Activated T-helper 2 cell treated with anti-CD3 and anti-CD28 coated beads, Interferon-gamma antibody, Interleukin-2, Interleukin-4, amounts not matched to agents 10 μg/mL and 5 μg/mL and 100 μg/mL, durations not matched to agents 14 hours and 24 hours and 36 hours (primary cell): Measurements from ENCODE around the gene PSMD1. TPM values are rescaled to one million over a fixed set of nuclear protein-coding genes. Genes with fewer than 3 reads are reported as not detected.
"Not testable (repeated sequence)": the region's sequence is repeated elsewhere in the genome, so short reads cannot be mapped to it uniquely, and the experiment has no call there.

Source experiments
- DNase-seq: peaks from one replicate; pipeline ENCODE4 v3.0.0; 2021; ENCODE audit warnings: low spot score
- H3K27ac Mint-ChIP-seq: one replicate; pipeline ENCODE4 v1.8.0; 2021; ENCODE audit warnings: mixed read lengths
- H3K27me3 Mint-ChIP-seq: one replicate; pipeline ENCODE4 v1.8.0; 2021; ENCODE audit warnings: low read depth, mixed read lengths
- H3K36me3 Mint-ChIP-seq: one replicate; pipeline ENCODE4 v1.8.0; 2021; ENCODE audit warnings: low read depth, mixed read lengths
- H3K4me1 Mint-ChIP-seq: one replicate; pipeline ENCODE4 v1.8.0; 2021; ENCODE audit warnings: low read depth, mixed read lengths
- H3K4me3 Mint-ChIP-seq: one replicate; pipeline ENCODE4 v1.8.0; 2021; ENCODE audit warnings: low read depth, mild to moderate bottlenecking, moderate library complexity, mixed read lengths
- H3K9me3 Mint-ChIP-seq: one replicate; pipeline ENCODE4 v1.8.0; 2021; ENCODE audit warnings: mixed read lengths
- intact Hi-C: fragments of 100-400 bp; cut with micrococcal nuclease; formaldehyde crosslinking; loops from one replicate; pipeline ENCODE4 v1.15.1; 2023
- total RNA-seq: library from RNA; stranded (reverse); gene quantifications from 2 replicates; pipeline ENCODE4 v1.2.3, GENCODE V29; 2022

The PSMD1 gene
- total RNA-seq, 1 donor from 2014 or later, result 180 TPM

- Mint-ChIP-seq H3K27me3 (no peaks in the 10 kb centered on the region), H3K27ac (peak overlapping the region; percentile 3), H3K4me3 (no peak overlapping the region), H3K36me3 (peaks cover 56% of the 10 kb centered on the region), H3K9me3 (no peaks in the 10 kb centered on the region), H3K4me1 (peaks cover 36% of the 10 kb centered on the region)
- no peak for DNase-seq
- intact Hi-C loops, result loop anchor here (5.0 kb wide), 1 partner anchor 36 kb away; the partner anchor contains the start of gene HTR2B
These were observed 106.3 kb downstream of the PSMD1 start for GRCh38 chr2:231163011-231163410.

GRCh38 chr2:231163414-231164095 is 106.9 kb downstream of the PSMD1 start:
- Mint-ChIP-seq H3K36me3 (peaks cover 62% of the 10 kb centered on the region), H3K4me3 (no peak overlapping the region), H3K4me1 (peaks cover 41% of the 10 kb centered on the region), H3K9me3 (no peaks in the 10 kb centered on the region), H3K27ac (peak overlapping the region; percentile 3), H3K27me3 (no peaks in the 10 kb centered on the region)
- DNase-seq, result no peak
- intact Hi-C loops, result loop anchor here (5.0 kb wide), 1 partner anchor 36 kb away; the partner anchor contains the start of gene HTR2B

DNA sequence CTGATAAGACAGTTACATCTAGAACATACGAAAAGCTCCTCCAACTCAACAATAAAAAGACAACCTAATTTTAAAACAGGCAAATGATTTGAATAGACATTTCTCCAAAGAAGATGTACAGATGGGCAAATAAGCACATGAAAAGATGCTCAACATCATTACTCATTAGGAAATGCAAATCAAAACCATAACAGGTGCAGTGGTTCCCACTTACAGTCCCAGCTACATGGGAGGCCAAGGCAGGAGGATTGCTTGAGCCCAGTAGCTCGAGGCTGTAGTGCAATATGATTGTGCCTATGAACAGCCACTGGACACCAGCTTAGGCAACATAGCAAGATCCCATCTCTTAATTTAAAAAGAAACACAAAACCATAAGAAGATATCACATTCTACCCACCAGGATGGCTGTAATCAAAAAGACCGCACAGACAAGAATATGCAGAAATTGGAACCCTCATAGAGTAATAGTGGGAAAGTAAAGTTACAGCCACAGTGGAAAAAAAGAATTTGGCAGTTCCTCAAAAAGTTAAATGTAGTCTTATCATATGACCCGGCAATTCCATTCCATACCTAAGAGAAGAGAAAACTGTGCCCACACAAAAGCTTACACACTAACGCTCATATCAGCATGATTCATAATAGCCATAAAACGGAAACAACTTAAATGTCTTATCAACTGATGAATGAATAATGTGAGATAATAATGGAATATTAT is 111.2 kb downstream of the PSMD1 start:
- intact Hi-C loops, result loop anchor here (5.0 kb wide), 1 partner anchor 66 kb away; no protein-coding TSS in a partner anchor
- peaks cover 83% of the 10 kb centered on the region for H3K36me3 Mint-ChIP-seq
- no peak for DNase-seq

GRCh38 chr2:231168460-231169139 is 111.9 kb downstream of the PSMD1 start:
- no peak overlapping the region for H3K4me3 Mint-ChIP-seq
- no peaks in the 10 kb centered on the region for H3K27me3 Mint-ChIP-seq
- H3K27ac Mint-ChIP-seq, result peak overlapping the region; percentile 83
- H3K4me1 Mint-ChIP-seq, result peaks cover 26% of the 10 kb centered on the region
- no peak for DNase-seq
- peaks cover 80% of the 10 kb centered on the region for H3K36me3 Mint-ChIP-seq
- H3K9me3 Mint-ChIP-seq, result no peaks in the 10 kb centered on the region
- intact Hi-C loops, result loop anchor here (5.0 kb wide), 1 partner anchor 66 kb away; no protein-coding TSS in a partner anchor

More for the DNA sequence above, 111.2 kb downstream of the PSMD1 start:
- H3K27ac Mint-ChIP-seq, result peak overlapping the region; percentile 83
- H3K4me3 Mint-ChIP-seq, result no peak overlapping the region
- no peaks in the 10 kb centered on the region for H3K27me3 Mint-ChIP-seq
- H3K4me1 Mint-ChIP-seq, result peaks cover 29% of the 10 kb centered on the region
- no peaks in the 10 kb centered on the region for H3K9me3 Mint-ChIP-seq

GRCh38 chr2:231169488-231169887 is 112.8 kb downstream of the PSMD1 start:
- no peak for DNase-seq
- intact Hi-C loops, result loop anchor here (5.0 kb wide), 1 partner anchor 67 kb away; no protein-coding TSS in a partner anchor

DNA sequence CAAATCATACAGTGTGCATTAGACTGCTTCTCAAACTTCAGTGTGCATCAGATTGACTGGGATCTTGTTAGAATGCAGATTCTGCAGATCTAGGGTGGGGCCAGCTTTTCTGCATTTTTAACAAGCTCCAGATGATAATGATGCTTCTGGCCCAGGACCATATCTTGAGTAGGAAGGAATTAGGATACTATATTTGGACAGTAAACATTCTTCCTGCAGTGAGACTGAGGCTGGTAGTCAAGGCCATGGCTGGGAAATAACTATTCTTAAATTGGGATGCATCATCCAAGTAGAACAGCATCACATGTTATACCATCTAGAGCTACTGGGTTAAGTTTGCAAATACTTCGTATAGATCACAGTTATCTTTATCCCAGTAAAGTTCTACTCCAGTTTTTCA is 113.4 kb downstream of the PSMD1 start:
- Mint-ChIP-seq H3K4me1 (peaks cover 26% of the 10 kb centered on the region), H3K36me3 (peaks cover 81% of the 10 kb centered on the region), H3K27me3 (no peaks in the 10 kb centered on the region), H3K4me3 (no peak overlapping the region), H3K27ac (no peak overlapping the region), H3K9me3 (no peaks in the 10 kb centered on the region)
- DNase-seq, result no peak
- intact Hi-C loops, result no loop called here

More at GRCh38 chr2:231169488-231169887, 112.8 kb downstream of the PSMD1 start:
- Mint-ChIP-seq H3K36me3 (peaks cover 82% of the 10 kb centered on the region), H3K27ac (no peak overlapping the region), H3K4me3 (no peak overlapping the region), H3K27me3 (no peaks in the 10 kb centered on the region), H3K9me3 (no peaks in the 10 kb centered on the region), H3K4me1 (peaks cover 26% of the 10 kb centered on the region)

- peaks cover 74% of the 10 kb centered on the region for H3K36me3 Mint-ChIP-seq
- DNase-seq, result no peak
- no peaks in the 10 kb centered on the region for H3K9me3 Mint-ChIP-seq
- no peak overlapping the region for H3K4me3 Mint-ChIP-seq
- H3K27ac Mint-ChIP-seq, result no peak overlapping the region
- intact Hi-C loops, result no loop called here
- no peaks in the 10 kb centered on the region for H3K27me3 Mint-ChIP-seq
- H3K4me1 Mint-ChIP-seq, result peaks cover 22% of the 10 kb centered on the region
These were observed 115.4 kb downstream of the PSMD1 start for GRCh38 chr2:231172025-231172424.

GRCh38 chr2:231174211-231174651 is 117.6 kb downstream of the PSMD1 start:
- Mint-ChIP-seq H3K27ac (no peak overlapping the region), H3K36me3 (peaks cover 58% of the 10 kb centered on the region), H3K9me3 (no peaks in the 10 kb centered on the region), H3K27me3 (no peaks in the 10 kb centered on the region), H3K4me1 (peaks cover 8% of the 10 kb centered on the region), H3K4me3 (no peak overlapping the region)
- DNase-seq, result no peak
- intact Hi-C loops, result no loop called here

DNA sequence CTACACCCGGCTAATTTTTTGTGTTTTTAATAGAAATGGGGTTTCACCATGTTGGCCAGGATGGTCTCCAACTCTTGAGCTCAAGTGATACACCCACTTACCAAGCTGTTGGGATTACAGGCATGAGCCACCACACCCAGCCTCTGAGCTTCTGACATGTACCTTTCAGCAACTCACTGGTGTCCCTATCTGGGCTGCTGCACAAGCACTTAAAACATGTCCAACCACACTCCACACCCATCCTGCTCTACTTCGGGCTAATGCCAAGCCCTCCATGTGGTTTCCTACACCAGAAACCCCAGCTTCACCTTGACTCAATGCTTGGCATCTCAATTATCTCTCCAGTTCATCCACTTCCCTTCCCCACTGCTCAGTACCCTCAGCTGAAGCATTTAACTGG is 119.4 kb downstream of the PSMD1 start:
- H3K27me3 Mint-ChIP-seq, result no peaks in the 10 kb centered on the region
- no peak overlapping the region for H3K4me3 Mint-ChIP-seq
- no peaks in the 10 kb centered on the region for H3K9me3 Mint-ChIP-seq
- H3K4me1 Mint-ChIP-seq, result peaks cover 14% of the 10 kb centered on the region
- DNase-seq, result no peak
- H3K27ac Mint-ChIP-seq, result peak overlapping the region; percentile 2
- peaks cover 40% of the 10 kb centered on the region for H3K36me3 Mint-ChIP-seq
- intact Hi-C loops, result no loop called here

GRCh38 chr2:231177156-231178025 is 120.7 kb downstream of the PSMD1 start:
- H3K27ac Mint-ChIP-seq, result peak overlapping the region; percentile 32

GRCh38 chr2:231178805-231179204 is 122.1 kb downstream of the PSMD1 start:
- intact Hi-C loops, H3K4me3 Mint-ChIP-seq, DNase-seq, H3K27ac Mint-ChIP-seq, H3K9me3 Mint-ChIP-seq, H3K27me3 Mint-ChIP-seq: not testable (repeated sequence)
- Mint-ChIP-seq H3K36me3 (peaks cover 27% of the 10 kb centered on the region), H3K4me1 (peaks cover 14% of the 10 kb centered on the region)

More at GRCh38 chr2:231177156-231178025, 120.7 kb downstream of the PSMD1 start:
- Mint-ChIP-seq H3K4me3 (no peak overlapping the region), H3K27me3 (no peaks in the 10 kb centered on the region), H3K4me1 (peaks cover 14% of the 10 kb centered on the region), H3K9me3 (no peaks in the 10 kb centered on the region), H3K36me3 (peaks cover 33% of the 10 kb centered on the region)
- intact Hi-C loops, result no loop called here
- no peak for DNase-seq
